Lung (tissue), 12 donors: ENCODE data around the gene KIF26B. TPM values are rescaled to one million over a fixed set of nuclear protein-coding genes. Genes with fewer than 3 reads are reported as not detected.

Source experiments
- ATAC-seq: fragments of 200-7000 bp; cut with Tn5 transposase; one replicate; pipeline ENCODE4 v1.9.1; 2020; ENCODE audit warnings: moderate number of reproducible peaks; ENCODE audit not compliant: insufficient read depth, low FRiP score
- DNase-seq, 3 donors: peaks; one replicate each; pipeline ENCODE4 v3.0.0-alpha.2; 2013 to 2017
- H3K27ac ChIP-seq, 2 donors: one replicate each; pipeline ENCODE4 v1.5.1; 2013; ENCODE audit warnings: mild to moderate bottlenecking in 2 of 2, moderate library complexity in 2 of 2, control low read depth in 1 of 2, inconsistent platforms in 1 of 2, low read depth in 1 of 2, low read length in 1 of 2
- H3K27me3 ChIP-seq, 3 donors: one replicate each; pipeline ENCODE4 v1.5.1; 2013; ENCODE audit warnings: low read length in 2 of 3; ENCODE audit not compliant: control insufficient read depth in 3 of 3, insufficient read depth in 3 of 3
- H3K36me3 ChIP-seq, 4 donors: one replicate each; pipeline ENCODE4 v1.5.1; 2013; ENCODE audit warnings: low read length in 4 of 4, mild to moderate bottlenecking in 1 of 4, moderate library complexity in 1 of 4; ENCODE audit not compliant: control insufficient read depth in 4 of 4, insufficient read depth in 4 of 4
- H3K4me1 ChIP-seq, 5 donors: one replicate each; pipeline ENCODE4 v1.5.1; 2013; ENCODE audit warnings: low read length in 5 of 5, mild to moderate bottlenecking in 2 of 5, moderate library complexity in 1 of 5; ENCODE audit not compliant: control insufficient read depth in 5 of 5, insufficient read depth in 5 of 5
- H3K4me3 ChIP-seq: one replicate; pipeline ENCODE4 v1.5.1; 2013; ENCODE audit warnings: mild to moderate bottlenecking, control low read depth, moderate library complexity
- H3K9ac ChIP-seq, 2 donors: one replicate each; pipeline ENCODE4 v1.5.1; 2013; ENCODE audit warnings: low read length in 2 of 2, control low read depth in 1 of 2; ENCODE audit not compliant: insufficient read depth in 1 of 2
- H3K9me3 ChIP-seq, 4 donors: one replicate each; pipeline ENCODE4 v1.5.1; 2013; ENCODE audit warnings: low read length in 3 of 4, mild to moderate bottlenecking in 1 of 4, moderate library complexity in 1 of 4; ENCODE audit not compliant: control insufficient read depth in 4 of 4, insufficient read depth in 3 of 4
- WGBS, 2 donors: extraction: QIAGEN DNeasy Blood & Tissue Kit; methylation state at CpG; one replicate each; pipeline ENCODE4 v1.1.7; 2013; 5-methylcytosine and 5-hydroxymethylcytosine counted together
- polyA plus RNA-seq, 2 donors: library from polyadenylated mRNA; stranded (reverse); fragments of 200-250 nt; gene quantifications; one replicate each; pipeline ENCODE4 v1.2.1, GENCODE V29; 2013
- total RNA-seq, 2 donors: library from RNA; depleted of rRNA in 1 of 2; stranded (reverse); fragments of >200 nt in 1 of 2; gene quantifications; one replicate each; pipeline ENCODE4 v1.2.1, GENCODE V29; 2014 to 2021
- TF ChIP-seq, protein P1 (sequence below): IDR thresholded peaks from 2 replicates; pipeline ENCODE4 v1.5.1; 2012; ENCODE audit warnings: mild to moderate bottlenecking; ENCODE audit errors: control extremely low read depth, extremely low read depth
- donor health status: control.
- donor health status: control.
- donor health status: Bipolar disorder and iron deficiency.
- donor health status: healthy.
- donor health status: DM: yes; HTN: yes; CAD: no.

Gene KIF26B
- total and polyA plus RNA-seq, 4 donors, result 0.61 to 6.7 (median 2.2) TPM

DNA sequence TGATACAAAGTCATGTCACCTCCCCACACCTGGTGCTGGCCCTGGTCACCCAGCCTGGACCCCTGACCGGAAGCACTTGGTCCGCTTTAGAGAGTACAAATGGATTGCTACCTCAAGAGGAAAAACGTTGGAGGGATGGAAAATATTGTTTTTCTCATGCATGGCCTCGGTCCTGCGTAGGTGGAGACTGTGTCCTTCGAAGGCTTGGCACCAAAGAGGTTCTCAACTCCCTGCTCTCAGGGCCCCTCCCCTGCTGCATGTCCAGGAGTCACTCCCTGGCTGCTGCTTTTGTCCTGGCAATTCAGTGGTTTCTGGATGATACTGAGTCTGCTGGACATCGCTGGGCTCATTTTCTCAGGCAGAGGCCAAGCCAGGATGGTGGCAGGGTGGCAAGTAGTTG, 529.8 kb downstream of the KIF26B start:
- 93 to 97% methylated on average over 7 of the region's 7 CpGs for WGBS, 2 donors
- Histone ChIP-seq H3K36me3 (no peaks in the 10 kb centered on the region), H3K4me3 (no peak overlapping the region), H3K9ac (no peak overlapping the region), H3K4me1 (peaks cover 0 to 41% (median 16%) of the 10 kb centered on the region in 5 donors), H3K27ac (no peak overlapping the region), H3K9me3 (no peaks in the 10 kb centered on the region), H3K27me3 (no peaks in the 10 kb centered on the region)
- DNase-seq, result no peak
- TF ChIP-seq, protein P1, sequence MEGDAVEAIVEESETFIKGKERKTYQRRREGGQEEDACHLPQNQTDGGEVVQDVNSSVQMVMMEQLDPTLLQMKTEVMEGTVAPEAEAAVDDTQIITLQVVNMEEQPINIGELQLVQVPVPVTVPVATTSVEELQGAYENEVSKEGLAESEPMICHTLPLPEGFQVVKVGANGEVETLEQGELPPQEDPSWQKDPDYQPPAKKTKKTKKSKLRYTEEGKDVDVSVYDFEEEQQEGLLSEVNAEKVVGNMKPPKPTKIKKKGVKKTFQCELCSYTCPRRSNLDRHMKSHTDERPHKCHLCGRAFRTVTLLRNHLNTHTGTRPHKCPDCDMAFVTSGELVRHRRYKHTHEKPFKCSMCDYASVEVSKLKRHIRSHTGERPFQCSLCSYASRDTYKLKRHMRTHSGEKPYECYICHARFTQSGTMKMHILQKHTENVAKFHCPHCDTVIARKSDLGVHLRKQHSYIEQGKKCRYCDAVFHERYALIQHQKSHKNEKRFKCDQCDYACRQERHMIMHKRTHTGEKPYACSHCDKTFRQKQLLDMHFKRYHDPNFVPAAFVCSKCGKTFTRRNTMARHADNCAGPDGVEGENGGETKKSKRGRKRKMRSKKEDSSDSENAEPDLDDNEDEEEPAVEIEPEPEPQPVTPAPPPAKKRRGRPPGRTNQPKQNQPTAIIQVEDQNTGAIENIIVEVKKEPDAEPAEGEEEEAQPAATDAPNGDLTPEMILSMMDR, result no peak
- no peak for ATAC-seq

DNA sequence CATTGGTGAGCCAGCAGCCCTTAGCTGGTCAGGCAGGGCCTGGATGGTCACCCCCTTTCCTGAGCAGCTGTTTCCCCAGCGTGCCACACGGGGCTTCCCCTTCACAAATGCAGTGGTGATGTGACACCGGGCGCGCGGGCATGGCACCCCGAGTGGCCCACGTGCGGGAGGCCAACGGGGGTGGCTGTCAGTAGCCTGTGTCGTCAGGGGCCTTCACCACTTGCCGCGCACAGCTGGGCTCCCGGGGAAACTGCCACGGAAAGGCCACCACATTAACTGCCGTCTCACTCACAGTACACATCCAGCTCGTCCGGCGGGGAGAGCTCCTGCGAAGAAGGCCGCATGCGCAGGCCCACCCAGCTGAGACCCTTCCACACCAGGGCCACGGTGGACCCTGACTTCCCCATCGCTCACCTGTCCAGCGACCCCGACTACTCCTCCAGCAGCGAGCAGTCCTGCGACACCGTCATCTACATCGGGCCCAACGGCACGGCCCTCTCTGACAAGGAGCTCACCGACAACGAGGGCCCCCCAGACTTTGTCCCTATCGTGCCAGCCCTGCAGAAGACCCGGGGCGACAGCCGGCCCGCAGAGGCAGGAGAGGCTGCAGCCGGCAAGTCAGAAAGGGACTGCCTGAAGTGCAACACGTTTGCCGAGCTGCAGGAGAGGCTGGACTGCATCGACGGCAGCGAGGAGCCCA, 530.5 kb downstream of the KIF26B start:
- TF ChIP-seq, protein P1, result no peak
- H3K4me1 ChIP-seq, result peaks cover 0 to 41% (median 16%) of the 10 kb centered on the region in 5 donors
- WGBS, 2 donors, result 94 to 96% methylated on average over 45 of the region's 45 CpGs
- H3K36me3 ChIP-seq, result no peaks in the 10 kb centered on the region
- no peak overlapping the region for H3K9ac ChIP-seq
- DNase-seq (no peak), ATAC-seq (no peak)
- H3K27ac ChIP-seq, result no peak overlapping the region
- H3K4me3 ChIP-seq, result no peak overlapping the region
- no peaks in the 10 kb centered on the region for H3K27me3 ChIP-seq
- H3K9me3 ChIP-seq, result no peaks in the 10 kb centered on the region

GRCh38 chr1:245686006-245686405, 531.2 kb downstream of the KIF26B start:
- ATAC-seq (no peak), DNase-seq (no peak)
- Histone ChIP-seq H3K9ac (no peak overlapping the region), H3K4me3 (no peak overlapping the region), H3K4me1 (peaks cover 0 to 41% (median 16%) of the 10 kb centered on the region in 5 donors), H3K27ac (no peak overlapping the region), H3K36me3 (no peaks in the 10 kb centered on the region), H3K9me3 (no peaks in the 10 kb centered on the region), H3K27me3 (no peaks in the 10 kb centered on the region)
- 97% methylated on average over 25 of the region's 25 CpGs for WGBS, 2 donors
- TF ChIP-seq, protein P1, result no peak
